Transverse colon (tissue), 4 donors: ENCODE measurements around the gene PTK7. TPM values are rescaled to one million over a fixed set of nuclear protein-coding genes. Genes with fewer than 3 reads are reported as not detected.
"Not testable (repeated sequence)": the region's sequence is repeated elsewhere in the genome, so short reads cannot be mapped to it uniquely, and the experiment has no call there.

Experiments
- DNase-seq: peaks from one replicate; pipeline ENCODE4 v3.0.0-alpha.2; 2019
- H3K27ac ChIP-seq, 4 donors: fragments of 200-600 bp; sonication (generic); 2 replicates each; pipeline ENCODE4 v1.5.1; 2016 to 2018; ENCODE audit warnings: inconsistent platforms in 4 of 4
- H3K27me3 ChIP-seq: fragments of 200-600 bp; sonication (generic); 2 replicates; pipeline ENCODE4 v1.5.1; 2017; ENCODE audit warnings: inconsistent platforms
- H3K36me3 ChIP-seq, 4 donors: fragments of 200-600 bp; sonication (generic); 2 replicates each; pipeline ENCODE4 v1.5.1; 2017 to 2019; ENCODE audit warnings: inconsistent platforms in 4 of 4
- H3K4me1 ChIP-seq, 4 donors: fragments of 200-600 bp; sonication (generic); 2 replicates each; pipeline ENCODE4 v1.5.1; 2017 to 2020; ENCODE audit warnings: inconsistent platforms in 4 of 4
- H3K4me3 ChIP-seq, 4 donors: fragments of 200-600 bp; sonication (generic); 1 replicate in 1 of 4; 2 replicates in 3 of 4; pipeline versions ENCODE4 v1.5.1 to v1.6.1; 2017 to 2019; ENCODE audit warnings: inconsistent platforms in 4 of 4
- H3K9me3 ChIP-seq, 2 donors: fragments of 200-600 bp; sonication (generic); 2 replicates each; pipeline ENCODE4 v1.5.1; 2017 to 2019; ENCODE audit warnings: inconsistent platforms in 2 of 2
- CTCF ChIP-seq, 5 experiments: fragments of 200-600 bp in 3 of 5; fragments of 450-650 bp in 2 of 5; sonication (generic) in 3 of 5; IDR thresholded peaks; 1 replicate in 2 of 5; 2 replicates in 3 of 5; pipeline ENCODE4 v1.5.1; 2016 to 2017; ENCODE audit warnings: antibody characterized with exemption in 5 of 5, inconsistent platforms in 3 of 5, mild to moderate bottlenecking in 2 of 5, moderate library complexity in 1 of 5
- EP300 ChIP-seq: sonication (generic); formaldehyde crosslinking; IDR thresholded peaks from one replicate; pipeline ENCODE4 v1.6.1; 2017; ENCODE audit warnings: antibody characterized with exemption, low read depth
- POLR2A ChIP-seq: fragments of 450-650 bp; IDR thresholded peaks from one replicate; pipeline ENCODE4 v1.6.1; 2016; ENCODE audit warnings: antibody characterized with exemption, mild to moderate bottlenecking, moderate library complexity
- POLR2AphosphoS5 ChIP-seq, 3 donors: sonication (generic); formaldehyde crosslinking; IDR thresholded peaks; one replicate each; pipeline ENCODE4 v1.6.1; 2016; ENCODE audit warnings: antibody characterized with exemption in 3 of 3
- WGBS, 2 donors: methylation state at CpG; one replicate each; pipeline ENCODE4 v1.1.5; 2018; ENCODE audit warnings: low coverage in 1 of 2; 5-methylcytosine and 5-hydroxymethylcytosine counted together
- in situ Hi-C, 4 donors: fragments of 200-750 bp; cut with MboI; loops; one replicate each; pipeline versions ENCODE4 v1.15.0 to v1.15.1; 2017; ENCODE audit warnings: low sequenced_read_pairs in 3 of 4, low pct_ligation_motif_present in 1 of 4, low pct_unique_long_range_greater_than_20kb in 1 of 4
- intact Hi-C: fragments of 100-400 bp; cut with DNase I; formaldehyde crosslinking; loops from one replicate; pipeline ENCODE4 v1.15.1; 2023; ENCODE audit warnings: low total_unique reads
- total RNA-seq, 4 donors: library from RNA; depleted of rRNA; stranded (reverse); fragments of >200 nt; gene quantifications; one replicate each; pipeline ENCODE4 v1.1.0, GENCODE V29; 2016

PTK7 gene
- total RNA-seq, 4 donors from 2014 or later: 2.2 to 34.6 (median 6.0) TPM

- H3K4me1 ChIP-seq: peaks cover 0 to 11% (median 2%) of the 10 kb centered on the region in 4 donors
- TF ChIP-seq EP300 (no peak), CTCF (IDR thresholded peaks at IDR 0.05) (no peak), POLR2AphosphoS5 (IDR thresholded peaks at IDR 0.05) (no peak), POLR2A (no peak)
- no peak for DNase-seq
- in situ Hi-C loops: no loop called here
- 92% methylated on average over 7 of the region's 7 CpGs; no CpG with 5 or more reads in 1 of the 2 donors for WGBS, 2 donors
- no peaks in the 10 kb centered on the region for H3K36me3 ChIP-seq
- no peaks in the 10 kb centered on the region for H3K27me3 ChIP-seq
- H3K9me3 ChIP-seq: no peaks in the 10 kb centered on the region
- no peak overlapping the region for H3K27ac ChIP-seq
- no peak overlapping the region for H3K4me3 ChIP-seq
- intact Hi-C loops: no loop called here
Measured at GRCh38 chr6:43130429-43130828, 54.3 kb downstream of the PTK7 start.

GRCh38 chr6:43131379-43131778 is 55.3 kb downstream of the PTK7 start:
- H3K4me3 ChIP-seq, intact Hi-C loops, H3K36me3 ChIP-seq, DNase-seq, H3K27me3 ChIP-seq, H3K27ac ChIP-seq, H3K9me3 ChIP-seq, in situ Hi-C loops: not testable (repeated sequence)
- 60 to 79% methylated on average over 2 to 5 of the region's 5 CpGs for WGBS, 2 donors
- H3K4me1 ChIP-seq: peaks cover 0 to 11% (median 2%) of the 10 kb centered on the region in 4 donors

GRCh38 chr6:43138267-43138666 is 62.2 kb downstream of the PTK7 start:
- no peak for DNase-seq
- 91 to 96% methylated on average over 3 of the region's 3 CpGs for WGBS, 2 donors
- intact Hi-C loops: loop anchor here (5.0 kb wide), 1 partner anchor 1261 kb away; no protein-coding TSS in a partner anchor
- no peak overlapping the region for H3K4me3 ChIP-seq
- TF ChIP-seq POLR2AphosphoS5 (IDR thresholded peaks at IDR 0.05): no peak
- no peak for TF ChIP-seq EP300
- no peak for TF ChIP-seq POLR2A
- no peak for TF ChIP-seq CTCF (IDR thresholded peaks at IDR 0.05)
- H3K27me3 ChIP-seq: no peaks in the 10 kb centered on the region
- no peak overlapping the region for H3K27ac ChIP-seq
- no peaks in the 10 kb centered on the region for H3K9me3 ChIP-seq
- H3K4me1 ChIP-seq: peaks cover 0 to 4% (median 3%) of the 10 kb centered on the region in 4 donors
- in situ Hi-C loops: no loop called here
- H3K36me3 ChIP-seq: no peaks in the 10 kb centered on the region

GRCh38 chr6:43139973-43140372 is 63.9 kb downstream of the PTK7 start:
- H3K4me1 ChIP-seq: peaks cover 5 to 11% (median 9%) of the 10 kb centered on the region in 4 donors
- H3K4me3 ChIP-seq, H3K9me3 ChIP-seq, H3K36me3 ChIP-seq, H3K27me3 ChIP-seq, H3K27ac ChIP-seq, DNase-seq: not testable (repeated sequence)
- intact Hi-C loops (loop anchor here (5.0 kb wide), 3 partner anchors 63 to 1263 kb away; partner anchors contain the start of gene PTK7), in situ Hi-C loops (loop anchor here (5.0 to 10.0 kb wide), 2 partner anchors 233 to 235 kb away; no protein-coding TSS in a partner anchor)
- WGBS, 2 donors: 79 to 90% methylated on average over 5 to 11 of the region's 11 CpGs

GRCh38 chr6:43141644-43142043 is 65.5 kb downstream of the PTK7 start:
- Histone ChIP-seq H3K27me3 (no peaks in the 10 kb centered on the region), H3K9me3 (no peaks in the 10 kb centered on the region), H3K4me1 (peaks cover 5 to 11% (median 9%) of the 10 kb centered on the region in 4 donors), H3K36me3 (no peaks in the 10 kb centered on the region), H3K27ac (no peak overlapping the region), H3K4me3 (no peak overlapping the region)
- WGBS, 2 donors: 92% methylated on average over 12 of the region's 16 CpGs; no CpG with 5 or more reads in 1 of the 2 donors
- TF ChIP-seq POLR2A (no peak), CTCF (IDR thresholded peaks at IDR 0.05) (no peak), EP300 (no peak), POLR2AphosphoS5 (IDR thresholded peaks at IDR 0.05) (no peak)
- in situ Hi-C loops: loop anchor here (5.0 to 10.0 kb wide), 2 partner anchors 234 to 237 kb away; no protein-coding TSS in a partner anchor
- DNase-seq: no peak
- intact Hi-C loops: loop anchor here (5.0 kb wide), 2 partner anchors 64 to 239 kb away; partner anchors contain the start of gene PTK7
